H1 (cell line): ENCODE measurements around the gene FOXQ1. TPM values are rescaled to one million over a fixed set of nuclear protein-coding genes. Genes with fewer than 3 reads are reported as not detected.

Experiments
- CBX8 ChIP-seq: fragments of 300-800, 300-1000 bp; sonication (generic); IDR thresholded peaks from 2 replicates; pipeline ENCODE4 v1.7.1; 2016; ENCODE audit warnings: low read depth, low read length, borderline replicate concordance
- E2F6 ChIP-seq: IDR thresholded peaks from 2 replicates; pipeline ENCODE4 v1.6.1; 2012; ENCODE audit warnings: inconsistent platforms
- FOSL1 ChIP-seq: IDR thresholded peaks from 2 replicates; pipeline ENCODE4 v1.6.1; 2011; ENCODE audit warnings: mild to moderate bottlenecking, low read depth, low read length, moderate library complexity; ENCODE audit not compliant: insufficient read depth
- SIX5 ChIP-seq: IDR thresholded peaks from 2 replicates; pipeline ENCODE4 v1.6.1; 2011; ENCODE audit warnings: mild to moderate bottlenecking, low read depth, low read length
- TCF12 ChIP-seq: IDR thresholded peaks from 2 replicates; pipeline ENCODE4 v1.6.1; 2011; ENCODE audit warnings: low read depth, mild to moderate bottlenecking, low read length
- polyA plus RNA-seq, 7 experiments: library from polyadenylated mRNA; depleted of rRNA in 3 of 7; stranded (reverse) in 5 of 7; unstranded in 2 of 7; fragments of >200 nt in 5 of 7; fragments of 200-250 nt in 2 of 7; gene quantifications; 1 replicate in 5 of 7; 2 replicates in 1 of 7; 4 replicates in 1 of 7; pipeline versions ENCODE4 v1.2.1 to v1.2.3, GENCODE V29; 2011 to 2013; ENCODE audit warnings: missing spikeins in 2 of 7, mixed read lengths in 2 of 7
- total RNA-seq: library from RNA; stranded (reverse); fragmentation: NEBNext Ultra II Directional; extraction: Animal tissue kit (Norgen Biotek cat#: 25700); gene quantifications from 2 replicates; pipeline ENCODE4 v1.2.1, GENCODE V29; 2021

Gene FOXQ1
- total and polyA plus RNA-seq, 2 of the 8 experiments (the other 6 are each of a cell fraction or from before 2014, with no cell fraction given), result 0.03 TPM; not detected in 1

- TF ChIP-seq E2F6, result no peak
- TF ChIP-seq FOSL1, result no peak
- TF ChIP-seq TCF12, result no peak
- no peak for TF ChIP-seq CBX8
- no peak for TF ChIP-seq SIX5
- TF ChIP-seq, all 59 proteins: peak for 0
Observed at GRCh38 chr6:1328129-1328800, 16.4 kb downstream of the FOXQ1 start (continued).
